H9 (cell line): ENCODE measurements around the gene CDK14. TPM values are rescaled to one million over a fixed set of nuclear protein-coding genes. Genes with fewer than 3 reads are reported as not detected.

Experiments
- DNase-seq: peaks from one replicate; pipeline ENCODE4 v3.0.0-alpha.2; 2017
- H2AFZ ChIP-seq: one replicate; pipeline ENCODE4 v1.6.1; 2013; ENCODE audit warnings: mild to moderate bottlenecking, low read length, control low read depth, moderate library complexity
- H2AK5ac ChIP-seq: 2 replicates; pipeline ENCODE4 v1.6.1; 2013; ENCODE audit warnings: low read length, control low read depth, mixed read lengths; ENCODE audit not compliant: insufficient read length
- H2BK120ac ChIP-seq: one replicate; pipeline ENCODE4 v1.6.1; 2013; ENCODE audit warnings: low read depth, mild to moderate bottlenecking, low read length, control low read depth, inconsistent platforms; ENCODE audit not compliant: poor library complexity, severe bottlenecking
- H2BK12ac ChIP-seq: 2 replicates; pipeline ENCODE4 v1.6.1; 2013; ENCODE audit warnings: low read length, control low read depth, mixed read lengths, low read depth; ENCODE audit not compliant: insufficient read length
- H2BK15ac ChIP-seq: 2 replicates; pipeline ENCODE4 v1.6.1; 2013; ENCODE audit warnings: low read depth, low read length, control low read depth
- H2BK20ac ChIP-seq: one replicate; pipeline ENCODE4 v1.6.1; 2013; ENCODE audit warnings: low read depth, mild to moderate bottlenecking, low read length, control low read depth, inconsistent platforms; ENCODE audit not compliant: poor library complexity, severe bottlenecking
- H2BK5ac ChIP-seq: 2 replicates; pipeline ENCODE4 v1.6.1; 2013; ENCODE audit warnings: low read length, control low read depth, mixed read lengths; ENCODE audit not compliant: insufficient read length
- H3K14ac ChIP-seq: 2 replicates; pipeline ENCODE4 v1.6.1; 2013; ENCODE audit warnings: low read length, control low read depth; ENCODE audit not compliant: insufficient read depth
- H3K18ac ChIP-seq: 2 replicates; pipeline ENCODE4 v1.6.1; 2013; ENCODE audit warnings: low read depth, mild to moderate bottlenecking, mixed read lengths, low read length, control low read depth; ENCODE audit not compliant: insufficient read length
- H3K23ac ChIP-seq: 2 replicates; pipeline ENCODE4 v1.6.1; 2013; ENCODE audit warnings: low read length, control low read depth, mixed read lengths, low read depth; ENCODE audit not compliant: insufficient read length
- H3K23me2 ChIP-seq: 2 replicates; pipeline ENCODE4 v1.6.1; 2013; ENCODE audit warnings: low read depth, mild to moderate bottlenecking, mixed read lengths, low read length, control low read depth; ENCODE audit not compliant: insufficient read length, poor library complexity, severe bottlenecking
- H3K27ac ChIP-seq: 2 replicates; pipeline ENCODE4 v1.5.1; 2013; ENCODE audit warnings: low read length, control low read depth, mixed read lengths, low read depth; ENCODE audit not compliant: insufficient read length
- H3K27me3 ChIP-seq: 2 replicates; pipeline ENCODE4 v1.6.1; 2013; ENCODE audit warnings: low read length, control low read depth, inconsistent platforms; ENCODE audit not compliant: insufficient read depth
- H3K4ac ChIP-seq: 2 replicates; pipeline ENCODE4 v1.6.1; 2013; ENCODE audit warnings: low read depth, mild to moderate bottlenecking, control low read depth, inconsistent platforms, low read length, moderate library complexity
- H3K4me1 ChIP-seq: 2 replicates; pipeline ENCODE4 v1.6.1; 2013; ENCODE audit warnings: low read length, control low read depth, inconsistent platforms; ENCODE audit not compliant: insufficient read depth
- H3K4me2 ChIP-seq: 2 replicates; pipeline ENCODE4 v1.6.1; 2013; ENCODE audit warnings: low read length, control low read depth, mixed read lengths; ENCODE audit not compliant: insufficient read length, insufficient read depth
- H3K56ac ChIP-seq: 2 replicates; pipeline ENCODE4 v1.6.1; 2013; ENCODE audit warnings: low read depth, mild to moderate bottlenecking, mixed read lengths, low read length, control low read depth; ENCODE audit not compliant: insufficient read length
- H3K79me1 ChIP-seq: 2 replicates; pipeline ENCODE4 v1.6.1; 2013; ENCODE audit warnings: low read depth, mild to moderate bottlenecking, moderate library complexity, low read length, control low read depth, inconsistent platforms; ENCODE audit not compliant: insufficient read depth, poor library complexity, severe bottlenecking
- H3K79me2 ChIP-seq: 2 replicates; pipeline ENCODE4 v1.6.1; 2013; ENCODE audit warnings: low read length, control low read depth, inconsistent platforms; ENCODE audit not compliant: insufficient read depth
- H3K9ac ChIP-seq: 2 replicates; pipeline ENCODE4 v1.6.1; 2013; ENCODE audit warnings: low read length, control low read depth, mixed read lengths; ENCODE audit not compliant: insufficient read length; ENCODE audit errors: extremely low read depth
- H3K9me3 ChIP-seq: one replicate; pipeline ENCODE4 v1.6.1; 2013; ENCODE audit warnings: low read depth, low read length, inconsistent platforms; ENCODE audit not compliant: control insufficient read depth
- H3T11ph ChIP-seq: one replicate; pipeline ENCODE4 v1.6.1; 2013; ENCODE audit warnings: mild to moderate bottlenecking, low read length, control low read depth, inconsistent platforms
- H4K20me1 ChIP-seq: one replicate; pipeline ENCODE4 v1.6.1; 2013; ENCODE audit not compliant: control insufficient read depth, insufficient read length, insufficient read depth
- H4K5ac ChIP-seq: 2 replicates; pipeline ENCODE4 v1.6.1; 2013; ENCODE audit warnings: low read depth, mild to moderate bottlenecking, mixed read lengths, low read length, control low read depth; ENCODE audit not compliant: insufficient read length
- H4K8ac ChIP-seq: replicated peaks from 2 replicates; pipeline ENCODE4 v1.6.1; 2013; ENCODE audit warnings: low read length, control low read depth, mixed read lengths, low read depth; ENCODE audit not compliant: insufficient read length
- H4K91ac ChIP-seq: 2 replicates; pipeline ENCODE4 v1.6.1; 2013; ENCODE audit warnings: low read depth, mild to moderate bottlenecking, moderate library complexity, mixed read lengths, low read length, control low read depth; ENCODE audit not compliant: insufficient read length
- H3K27ac Mint-ChIP-seq, 3 experiments: 2 replicates in 2 of 3; 3 replicates in 1 of 3; pipeline ENCODE4 v1.8.0; 2020 to 2021; ENCODE audit warnings: mixed read lengths in 3 of 3, mild to moderate bottlenecking in 1 of 3, moderate library complexity in 1 of 3
- H3K27me3 Mint-ChIP-seq: 2 replicates; pipeline ENCODE4 v1.8.0; 2021; ENCODE audit warnings: low read depth, mild to moderate bottlenecking, moderate library complexity, mixed read lengths
- H3K36me3 Mint-ChIP-seq, 3 experiments: 2 replicates in 2 of 3; 3 replicates in 1 of 3; pipeline ENCODE4 v1.8.0; 2020 to 2021; ENCODE audit warnings: low read depth in 3 of 3, mixed read lengths in 3 of 3; ENCODE audit not compliant: insufficient read depth in 1 of 3
- H3K4me1 Mint-ChIP-seq, 2 experiments: 2 replicates each; pipeline ENCODE4 v1.8.0; 2020; ENCODE audit warnings: mixed read lengths in 2 of 2
- H3K4me3 Mint-ChIP-seq, 2 experiments: 2 replicates in 1 of 2; 3 replicates in 1 of 2; pipeline ENCODE4 v1.8.0; 2020 to 2021; ENCODE audit warnings: mild to moderate bottlenecking in 2 of 2, mixed read lengths in 2 of 2, moderate library complexity in 1 of 2
- H3K9me3 Mint-ChIP-seq, 2 experiments: 2 replicates in 1 of 2; 3 replicates in 1 of 2; pipeline ENCODE4 v1.8.0; 2020; ENCODE audit warnings: mild to moderate bottlenecking in 2 of 2, mixed read lengths in 2 of 2, moderate library complexity in 1 of 2
- total RNA-seq: library from RNA; stranded (reverse); gene quantifications from 2 replicates; pipeline ENCODE4 v1.2.1, GENCODE V29; 2021
- TF ChIP-seq, protein P1 (sequence below): fragments of 200-600 bp; sonication (generic); conservative IDR thresholded peaks from 3 replicates; pipeline ENCODE4 v1.8.0; 2021; ENCODE audit warnings: antibody characterized with exemption, mild to moderate bottlenecking

CDK14 gene
- total RNA-seq, 1 experiment from 2014 or later: 23.9 TPM

DNA sequence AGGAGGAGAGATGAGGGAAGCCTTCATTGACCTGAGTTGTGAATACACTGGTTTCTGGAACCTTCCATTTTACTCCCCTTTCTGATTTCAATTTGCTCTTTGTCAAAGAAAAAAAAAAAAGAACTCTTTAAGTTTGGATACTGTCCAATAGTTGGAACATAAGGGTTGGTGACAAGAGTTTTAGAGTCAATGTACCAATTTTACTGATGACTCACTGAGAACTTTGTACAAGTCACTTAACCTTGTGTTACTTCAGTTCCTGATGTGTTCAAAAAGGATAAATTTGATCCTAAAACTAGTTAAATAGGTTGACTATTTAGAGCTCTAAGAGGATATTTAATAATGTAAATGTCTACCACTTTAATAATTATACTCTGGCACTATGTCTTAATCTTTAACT, 4.1 kb upstream of the CDK14 start:
- Histone ChIP-seq H3T11ph (no peak overlapping the region), H3K23me2 (peaks cover 14% of the 10 kb centered on the region), H3K79me2 (no peaks in the 10 kb centered on the region; the same call in 1 of the 2 replicates), H2BK20ac (no peak overlapping the region), H3K23ac (no peak overlapping the region), H3K27me3 (no peaks in the 10 kb centered on the region), H2AFZ (no peak overlapping the region), H4K20me1 (no peaks in the 10 kb centered on the region), H3K79me1 (no peaks in the 10 kb centered on the region), H2BK15ac (no peak overlapping the region), H3K4ac (no peak overlapping the region), H3K4me1 (no peaks in the 10 kb centered on the region), H3K18ac (no peak overlapping the region), H3K9me3 (no peaks in the 10 kb centered on the region), H4K5ac (no peak overlapping the region), H3K4me2 (no peak overlapping the region), H2BK12ac (no peak overlapping the region), H2BK5ac (no peak overlapping the region), H2BK120ac (no peak overlapping the region), H3K9ac (no peak overlapping the region), H4K91ac (no peak overlapping the region), H3K56ac (no peak overlapping the region), H3K27ac (no peak overlapping the region), H3K14ac (no peak overlapping the region), H4K8ac (no peak overlapping the region), H2AK5ac (no peak overlapping the region)
- H3K4me1 Mint-ChIP-seq: peaks cover 11% of the 10 kb centered on the region in 2 experiments
- TF ChIP-seq, protein P1, sequence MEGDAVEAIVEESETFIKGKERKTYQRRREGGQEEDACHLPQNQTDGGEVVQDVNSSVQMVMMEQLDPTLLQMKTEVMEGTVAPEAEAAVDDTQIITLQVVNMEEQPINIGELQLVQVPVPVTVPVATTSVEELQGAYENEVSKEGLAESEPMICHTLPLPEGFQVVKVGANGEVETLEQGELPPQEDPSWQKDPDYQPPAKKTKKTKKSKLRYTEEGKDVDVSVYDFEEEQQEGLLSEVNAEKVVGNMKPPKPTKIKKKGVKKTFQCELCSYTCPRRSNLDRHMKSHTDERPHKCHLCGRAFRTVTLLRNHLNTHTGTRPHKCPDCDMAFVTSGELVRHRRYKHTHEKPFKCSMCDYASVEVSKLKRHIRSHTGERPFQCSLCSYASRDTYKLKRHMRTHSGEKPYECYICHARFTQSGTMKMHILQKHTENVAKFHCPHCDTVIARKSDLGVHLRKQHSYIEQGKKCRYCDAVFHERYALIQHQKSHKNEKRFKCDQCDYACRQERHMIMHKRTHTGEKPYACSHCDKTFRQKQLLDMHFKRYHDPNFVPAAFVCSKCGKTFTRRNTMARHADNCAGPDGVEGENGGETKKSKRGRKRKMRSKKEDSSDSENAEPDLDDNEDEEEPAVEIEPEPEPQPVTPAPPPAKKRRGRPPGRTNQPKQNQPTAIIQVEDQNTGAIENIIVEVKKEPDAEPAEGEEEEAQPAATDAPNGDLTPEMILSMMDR: no peak
- no peak for DNase-seq
- peaks cover 0 to 2% (median 0%) of the 10 kb centered on the region in 3 experiments; a peak in 3 of 7 replicates for H3K36me3 Mint-ChIP-seq
- no peak overlapping the region for H3K27ac Mint-ChIP-seq
- no peak overlapping the region for H3K4me3 Mint-ChIP-seq
- peaks cover under 1% of the 10 kb centered on the region; the same call in 1 of the 2 replicates for H3K27me3 Mint-ChIP-seq
- peaks cover 0 to 3% of the 10 kb centered on the region in 2 experiments; a peak in 1 of 5 replicates for H3K9me3 Mint-ChIP-seq
